Activated CD4-positive, alpha-beta T cell treated with anti-CD3 and anti-CD28 coated beads, Interleukin-2, amount 50 U/mL, for 24 hours (primary cell): ENCODE measurements around the gene CDH15.
"Not testable (repeated sequence)": the region's sequence is repeated elsewhere in the genome, so short reads cannot be mapped to it uniquely, and the experiment has no call there.

Experiments
- DNase-seq, 2 donors: peaks; one replicate each; pipeline ENCODE4 v3.0.0-alpha.2; 2020; ENCODE audit warnings: low read depth in 1 of 2, low spot score in 1 of 2

Gene CDH15

DNA sequence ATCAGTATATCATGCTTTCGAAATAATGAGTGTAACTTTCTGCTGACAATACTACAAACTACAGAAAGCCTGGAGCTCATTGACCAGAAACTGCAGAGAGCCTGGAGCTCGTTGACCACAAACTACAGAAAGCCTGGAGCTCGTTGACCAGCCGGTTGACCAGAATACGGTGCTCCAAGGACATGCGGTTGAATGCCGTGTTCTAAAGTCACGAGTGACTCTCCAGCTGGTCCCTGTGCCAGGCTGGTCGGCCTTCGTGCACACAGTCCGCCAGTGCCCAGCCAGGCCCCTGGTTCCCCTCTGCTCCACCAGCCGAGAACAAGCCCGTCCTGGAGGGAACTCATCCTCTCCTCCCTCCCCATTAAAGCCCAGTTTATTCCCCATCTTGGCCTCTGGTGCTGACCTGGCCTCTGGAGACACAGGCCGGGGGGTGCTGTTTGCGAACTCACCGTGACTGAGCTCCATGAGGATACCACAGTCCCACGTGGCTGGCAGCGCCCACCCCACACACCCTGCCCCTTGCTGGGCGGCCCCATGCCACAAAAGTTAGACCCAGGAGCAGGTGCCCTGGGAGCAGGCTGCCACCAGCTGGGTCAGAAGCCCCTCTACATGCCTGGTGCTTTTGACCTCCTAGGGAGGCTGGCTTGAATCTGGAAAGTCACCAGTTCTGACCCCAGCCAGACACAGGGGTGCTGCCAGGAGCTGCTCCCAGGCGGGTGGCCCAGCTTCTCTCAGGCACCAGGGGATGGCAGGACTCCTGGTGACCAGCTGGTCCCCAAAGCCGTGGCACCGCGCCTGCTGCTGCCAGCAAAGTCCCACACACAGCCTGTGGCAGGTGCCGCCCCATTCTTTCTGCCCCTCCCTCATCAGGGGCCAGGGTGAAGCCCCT lies 15.5 kb upstream of the CDH15 start:
- no peak for DNase-seq

DNA sequence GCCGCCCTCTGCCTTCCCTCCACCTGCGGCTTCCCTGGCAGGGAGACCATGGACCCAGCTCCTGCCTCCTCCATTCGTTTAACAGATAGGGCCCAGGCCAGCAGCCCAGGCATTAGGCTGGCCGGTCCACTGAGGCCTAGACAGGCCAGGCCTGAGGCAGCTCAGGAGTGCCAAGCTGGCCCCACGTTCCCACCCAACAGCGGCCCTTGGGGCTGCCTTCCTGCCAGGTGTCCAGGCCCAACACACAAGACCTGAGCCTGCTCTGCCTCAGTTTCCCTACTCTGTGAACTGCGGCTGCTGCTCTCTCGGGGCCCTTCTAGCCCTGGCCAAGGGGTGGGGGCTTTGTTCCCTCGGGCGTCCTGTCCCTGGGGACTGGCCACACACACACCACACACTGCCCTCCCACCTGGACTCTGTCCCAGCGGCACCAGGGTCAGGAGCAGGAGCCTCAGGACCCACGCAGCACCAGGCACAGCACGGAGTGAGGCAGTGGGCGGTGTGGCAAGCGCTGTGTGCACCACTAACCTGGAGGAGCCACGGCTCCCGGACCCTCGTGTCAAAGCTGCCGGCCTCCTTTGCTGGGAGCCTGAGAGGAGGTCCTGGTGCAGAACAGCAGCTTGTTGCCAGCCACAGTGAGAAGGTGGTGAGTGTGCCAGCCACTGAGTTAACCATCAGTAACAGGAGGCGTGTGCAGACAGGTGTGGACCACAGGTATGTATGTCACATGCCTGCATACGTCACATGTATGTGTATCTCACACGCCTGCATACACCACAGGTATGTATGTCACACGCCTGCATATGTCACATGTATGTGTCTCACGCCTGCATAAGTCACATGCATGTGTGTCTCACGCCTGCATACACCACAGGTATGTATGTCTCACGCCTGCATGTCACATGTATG lies 14.6 kb upstream of the CDH15 start:
- DNase-seq = no peak

DNA sequence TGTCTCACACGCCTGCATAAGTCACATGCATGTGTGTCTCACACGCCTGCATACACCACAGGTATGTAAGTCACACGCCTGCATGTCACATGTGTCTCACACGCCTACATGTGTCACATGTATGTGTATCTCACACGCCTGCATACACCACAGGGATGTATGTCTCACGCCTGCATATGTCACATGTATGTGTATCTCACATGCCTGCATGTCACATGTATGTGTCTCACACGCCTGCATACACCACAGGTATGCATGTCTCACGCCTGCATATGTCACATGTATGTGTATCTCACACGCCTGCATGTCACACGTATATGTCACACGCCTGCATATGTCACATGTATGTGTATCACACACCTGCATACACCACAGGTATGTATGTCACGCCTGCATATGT lies 13.8 kb upstream of the CDH15 start:
- DNase-seq = no peak

DNA sequence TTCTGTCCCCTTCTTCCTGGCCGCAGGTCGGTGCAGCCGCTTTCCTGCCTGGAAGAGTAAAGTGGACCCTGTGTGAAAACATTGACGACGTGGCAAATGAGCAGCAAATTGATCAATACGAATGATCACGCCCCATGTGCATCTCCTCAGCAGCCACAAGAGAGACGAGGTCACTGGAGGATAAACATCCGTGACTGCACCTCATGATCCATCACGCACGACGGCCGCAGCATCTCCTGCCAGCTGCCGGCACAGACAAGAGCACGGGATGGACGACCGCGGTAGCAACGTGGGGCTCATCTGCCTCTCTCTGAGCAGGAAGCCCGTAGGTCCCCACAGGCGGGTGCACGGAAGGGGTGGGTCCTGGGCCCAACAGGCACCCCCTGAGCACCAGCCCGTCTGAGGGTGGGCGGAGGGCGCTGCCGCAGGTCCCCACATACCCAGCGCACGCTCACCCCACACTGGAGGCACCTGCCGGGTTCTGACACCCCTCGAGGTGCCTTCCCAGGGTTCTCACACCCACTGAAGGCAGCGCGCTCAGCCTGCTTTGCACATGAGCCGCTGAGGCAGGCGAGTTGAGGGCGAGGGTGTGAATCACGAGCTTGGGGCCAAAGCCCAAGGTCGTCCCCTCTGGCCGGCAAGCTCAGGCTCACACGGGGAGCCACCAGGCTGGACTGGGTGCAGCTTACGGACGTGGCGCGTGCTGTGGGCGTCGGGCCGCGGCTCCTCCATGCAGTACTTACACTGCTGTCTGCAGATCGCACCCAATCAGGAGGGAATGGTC lies 12.3 kb upstream of the CDH15 start:
- DNase-seq = no peak

DNA sequence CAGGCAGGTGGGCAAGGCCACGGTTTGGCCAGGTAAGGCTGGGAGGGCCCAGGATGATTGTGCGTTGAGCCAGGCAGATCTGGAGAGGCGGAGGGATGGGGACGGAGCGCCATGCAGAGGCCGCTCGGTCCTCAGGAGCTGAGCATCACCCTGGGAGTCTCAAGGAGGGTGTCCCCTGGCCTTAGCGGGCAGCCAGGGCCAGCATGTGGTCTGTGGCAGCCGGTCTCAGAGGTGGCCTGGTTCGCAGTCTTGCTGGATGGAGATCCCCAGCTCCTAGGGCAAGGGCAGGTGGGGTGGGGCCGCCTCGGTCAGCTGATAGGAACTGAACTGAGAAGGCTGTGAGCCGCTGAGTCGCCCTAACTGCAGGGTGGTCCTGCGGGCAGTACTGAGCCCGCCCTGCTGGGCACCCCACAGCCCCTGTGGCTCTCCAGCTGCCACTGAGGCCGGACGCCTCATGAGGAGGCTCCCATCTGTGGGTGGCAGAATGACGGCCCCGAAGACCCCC lies 11.6 kb upstream of the CDH15 start:
- no peak for DNase-seq

DNA sequence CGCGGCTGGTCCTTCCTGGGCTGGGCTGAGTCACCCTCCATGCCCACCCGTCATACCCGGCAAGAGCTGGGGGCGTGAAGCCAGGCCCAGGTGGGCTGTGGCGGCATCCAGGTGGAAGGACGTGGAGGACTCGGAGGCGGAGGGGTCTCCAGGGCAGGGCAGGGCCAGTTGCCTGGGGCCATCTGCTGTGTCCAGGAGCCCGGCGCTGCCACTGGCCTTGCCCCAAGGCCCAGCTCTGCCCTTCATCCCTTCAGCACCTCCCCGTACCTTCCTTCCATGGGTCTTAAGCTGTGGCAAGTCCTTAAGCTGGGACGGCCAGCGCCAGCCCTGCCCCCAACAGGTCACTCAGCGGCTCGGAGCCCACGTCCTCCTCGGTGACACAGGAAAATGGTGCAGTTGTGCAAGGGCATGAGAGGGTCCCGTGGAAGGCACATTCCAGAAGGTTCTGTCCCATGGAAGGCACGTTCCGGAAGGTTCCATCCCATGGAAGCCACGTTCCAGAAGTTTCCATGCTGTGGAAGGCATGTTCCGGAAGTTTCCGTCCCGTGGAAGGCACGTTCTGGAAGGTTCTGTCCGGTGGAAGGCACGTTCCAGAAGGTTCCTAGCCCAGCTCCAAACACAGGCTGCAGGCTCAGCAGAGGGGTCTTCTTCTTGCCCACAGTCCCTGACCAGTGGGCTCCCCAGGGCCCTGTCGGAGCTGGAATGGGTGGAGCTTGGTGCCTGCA lies 10.4 kb upstream of the CDH15 start:
- DNase-seq = no peak

DNA sequence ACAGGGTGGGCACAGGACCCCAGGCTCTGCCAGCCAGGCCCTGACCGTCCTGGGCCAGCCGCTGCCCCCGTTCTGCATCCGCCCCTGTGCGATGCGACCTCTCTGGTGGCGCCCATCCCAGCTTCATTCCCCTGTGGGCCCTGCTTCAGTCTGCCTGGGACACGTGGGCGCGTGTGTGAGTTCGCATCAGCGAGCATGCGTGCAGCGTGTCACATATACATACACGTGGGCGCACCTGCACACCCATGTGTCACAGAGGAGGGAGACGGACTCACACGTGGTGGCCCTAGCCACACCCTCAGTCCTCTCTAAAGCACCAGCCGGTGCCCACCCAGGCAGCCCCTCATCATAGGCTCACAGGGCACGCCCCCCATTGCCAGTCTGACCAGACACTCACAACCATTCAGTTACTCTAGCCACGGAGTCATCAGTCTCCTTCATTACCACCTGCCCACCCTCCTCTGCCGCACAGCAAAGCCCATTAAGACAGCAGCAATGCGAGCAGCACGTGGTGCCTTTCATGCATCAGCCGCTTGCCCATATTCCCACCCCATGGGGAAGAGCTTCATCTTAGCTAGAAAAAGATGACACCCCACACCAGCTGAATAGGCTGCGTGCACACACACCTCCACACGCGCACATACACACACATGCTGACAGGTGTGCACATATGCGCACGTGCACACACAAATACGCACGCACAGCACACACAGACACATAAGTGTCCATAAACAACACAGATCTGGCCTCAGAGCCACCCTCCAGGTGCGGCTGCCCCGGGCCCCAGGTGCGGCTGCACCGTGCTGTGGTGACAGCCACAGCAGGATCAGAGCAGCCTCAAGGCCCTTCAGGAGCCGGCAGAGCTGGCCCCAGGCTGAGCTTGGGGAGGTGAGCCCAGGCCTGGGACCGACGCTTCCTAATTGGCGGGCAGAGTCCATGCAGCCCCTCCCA lies 9.5 kb upstream of the CDH15 start:
- no peak for DNase-seq

DNA sequence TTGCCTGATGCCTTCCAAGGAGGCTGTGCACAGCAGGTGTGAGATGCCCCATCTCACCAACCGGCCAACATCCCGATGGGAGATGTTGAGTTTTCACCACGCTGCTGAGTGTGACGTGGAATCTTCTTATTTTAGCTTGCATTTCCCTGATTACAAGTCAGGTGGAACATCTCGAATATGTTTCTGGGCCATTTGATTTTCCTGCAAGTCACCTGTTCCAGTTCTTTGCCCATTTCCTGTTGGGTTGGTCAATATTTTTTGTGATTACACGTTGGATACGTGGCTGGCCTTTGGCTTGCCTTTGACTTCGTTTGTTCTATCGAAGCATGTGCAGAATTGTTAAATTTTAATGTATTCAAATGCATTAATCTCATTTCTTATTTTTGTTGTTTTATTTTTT lies 8.3 kb upstream of the CDH15 start:
- no peak for DNase-seq

DNA sequence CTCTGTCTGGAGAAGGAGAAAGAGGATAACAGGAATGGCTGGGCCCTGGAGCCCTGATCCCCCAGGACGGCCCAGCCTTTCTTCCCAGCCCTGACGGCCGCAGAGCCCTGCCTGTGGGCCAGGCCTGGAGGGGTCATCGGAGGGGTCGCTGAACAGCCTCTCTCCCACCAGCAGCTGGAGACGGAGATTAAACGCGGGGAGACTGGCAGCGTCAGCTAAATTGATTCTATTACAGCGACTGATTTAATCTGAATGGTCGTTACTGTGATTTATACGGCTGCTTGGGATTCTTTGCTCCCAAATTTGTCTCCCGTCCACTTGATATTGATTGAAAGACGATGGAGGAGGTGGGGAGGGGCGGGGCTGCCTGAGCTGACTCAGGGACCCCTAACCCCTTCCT lies 7.1 kb upstream of the CDH15 start:
- DNase-seq = no peak

DNA sequence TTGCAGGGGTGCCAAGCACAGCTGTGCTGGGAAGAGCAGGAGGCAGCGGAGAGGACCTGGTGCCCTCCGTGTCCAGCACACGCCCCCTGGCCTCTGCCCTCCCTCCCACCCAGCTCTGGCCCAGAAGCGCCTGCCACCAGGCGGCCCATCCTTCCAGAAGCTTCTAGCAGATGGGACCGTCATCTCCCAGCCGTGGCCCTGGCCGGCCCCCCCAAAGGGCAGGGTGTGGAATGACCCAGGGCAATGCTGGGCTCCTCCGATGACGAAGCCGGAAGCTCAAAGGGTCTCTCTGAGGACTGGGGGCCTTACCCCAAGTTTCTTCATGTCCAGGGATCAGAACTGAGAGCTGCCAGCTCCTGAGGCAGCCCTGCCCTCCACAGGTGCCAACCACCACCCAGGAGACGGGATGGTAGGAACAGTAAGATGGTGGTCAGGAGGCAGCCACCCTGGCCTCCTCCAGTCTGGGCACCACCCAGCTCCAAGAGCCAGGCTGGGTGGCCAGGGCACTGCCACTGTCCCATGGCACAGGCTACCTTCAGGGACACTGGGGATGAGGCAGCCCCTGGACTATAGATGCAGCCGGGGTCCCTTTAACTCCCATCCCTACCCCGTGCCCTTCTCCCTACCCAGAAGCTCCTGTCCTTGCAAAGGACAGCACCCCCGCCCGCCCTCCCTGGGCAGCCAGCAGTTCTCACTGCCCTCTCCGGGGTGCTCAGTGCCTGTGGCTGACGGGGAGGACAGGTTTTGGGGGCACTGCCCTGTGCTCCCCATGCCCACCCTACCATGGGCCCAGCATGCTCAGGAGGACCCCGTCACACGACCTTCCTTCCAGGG lies 6.5 kb upstream of the CDH15 start:
- DNase-seq = no peak

DNA sequence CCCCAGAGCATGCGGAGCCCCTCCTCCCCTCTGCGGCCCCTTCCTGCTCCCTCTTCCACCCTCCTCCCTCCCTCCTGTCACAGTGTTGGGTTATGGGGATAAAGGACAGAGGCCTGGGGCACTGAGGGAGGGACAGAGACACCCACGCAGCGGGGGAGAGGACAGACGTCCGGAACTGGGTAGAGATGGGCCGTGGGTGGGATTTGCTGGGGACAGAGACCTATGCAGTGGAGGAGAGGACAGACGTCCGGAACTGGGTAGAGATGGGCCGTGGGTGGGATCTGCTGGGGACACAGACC lies 5.9 kb upstream of the CDH15 start:
- DNase-seq = not testable (repeated sequence)

DNA sequence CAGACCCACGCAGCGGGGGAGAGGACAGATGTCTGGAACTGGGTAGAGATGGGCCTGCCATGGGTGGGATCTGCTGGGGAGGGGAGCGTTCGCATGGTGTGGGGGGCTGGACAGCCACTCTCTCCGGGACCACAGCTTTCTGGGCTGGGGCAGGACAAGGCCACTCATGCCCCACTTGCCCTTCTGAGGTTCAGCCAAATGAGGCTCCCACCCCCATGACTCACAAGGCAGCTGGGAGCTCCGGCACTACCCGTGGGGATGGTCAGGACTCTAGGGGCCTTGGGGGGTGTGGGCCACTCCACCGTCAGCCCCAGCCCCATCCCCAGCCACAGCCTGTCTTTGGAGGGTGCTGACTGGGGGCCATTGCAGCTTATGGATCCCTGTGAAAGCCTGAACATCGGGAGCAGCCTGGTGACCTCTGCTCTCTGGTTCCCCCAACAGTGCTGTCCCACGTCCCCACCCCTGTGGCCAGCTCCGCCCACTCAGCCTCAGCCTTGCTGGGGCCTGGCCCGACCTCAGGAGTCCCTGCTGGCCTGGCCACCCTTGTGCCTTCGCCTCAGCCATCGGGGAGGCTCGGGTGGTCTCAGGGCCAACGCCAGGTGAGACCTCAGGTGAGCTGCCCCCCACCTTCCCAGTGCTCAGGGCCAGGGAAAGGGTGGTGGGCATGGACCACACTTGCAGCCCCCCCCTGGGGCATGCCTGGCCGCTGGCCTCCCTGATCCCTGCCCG lies 4.7 kb upstream of the CDH15 start:
- no peak for DNase-seq

DNA sequence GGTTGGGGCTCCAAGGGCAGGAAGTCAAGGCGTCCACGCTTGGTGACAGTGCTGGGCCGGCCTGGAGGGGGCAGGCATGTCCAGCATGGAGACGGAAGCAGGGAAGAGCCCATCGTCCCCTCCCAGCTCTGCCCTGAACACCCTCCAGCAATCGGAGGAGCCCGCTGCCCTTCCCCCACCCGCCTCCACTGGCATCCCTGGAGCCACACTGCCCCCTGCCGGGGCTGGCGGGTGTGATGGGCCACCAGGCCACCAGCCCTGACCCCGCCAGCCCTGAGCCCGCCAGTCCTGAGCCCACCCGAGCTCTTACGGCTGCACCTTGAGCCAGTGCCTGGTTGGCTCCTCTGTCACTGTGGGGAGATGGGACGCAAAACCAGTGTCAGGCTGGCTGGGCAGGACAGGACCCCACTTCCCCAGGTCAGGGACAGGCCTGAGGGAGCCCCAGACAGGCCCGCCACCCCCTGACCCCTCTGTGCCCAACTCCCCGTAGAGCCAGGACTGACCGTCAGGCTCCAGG lies 4.1 kb upstream of the CDH15 start:
- DNase-seq = peak; percentile 79 to 82

DNA sequence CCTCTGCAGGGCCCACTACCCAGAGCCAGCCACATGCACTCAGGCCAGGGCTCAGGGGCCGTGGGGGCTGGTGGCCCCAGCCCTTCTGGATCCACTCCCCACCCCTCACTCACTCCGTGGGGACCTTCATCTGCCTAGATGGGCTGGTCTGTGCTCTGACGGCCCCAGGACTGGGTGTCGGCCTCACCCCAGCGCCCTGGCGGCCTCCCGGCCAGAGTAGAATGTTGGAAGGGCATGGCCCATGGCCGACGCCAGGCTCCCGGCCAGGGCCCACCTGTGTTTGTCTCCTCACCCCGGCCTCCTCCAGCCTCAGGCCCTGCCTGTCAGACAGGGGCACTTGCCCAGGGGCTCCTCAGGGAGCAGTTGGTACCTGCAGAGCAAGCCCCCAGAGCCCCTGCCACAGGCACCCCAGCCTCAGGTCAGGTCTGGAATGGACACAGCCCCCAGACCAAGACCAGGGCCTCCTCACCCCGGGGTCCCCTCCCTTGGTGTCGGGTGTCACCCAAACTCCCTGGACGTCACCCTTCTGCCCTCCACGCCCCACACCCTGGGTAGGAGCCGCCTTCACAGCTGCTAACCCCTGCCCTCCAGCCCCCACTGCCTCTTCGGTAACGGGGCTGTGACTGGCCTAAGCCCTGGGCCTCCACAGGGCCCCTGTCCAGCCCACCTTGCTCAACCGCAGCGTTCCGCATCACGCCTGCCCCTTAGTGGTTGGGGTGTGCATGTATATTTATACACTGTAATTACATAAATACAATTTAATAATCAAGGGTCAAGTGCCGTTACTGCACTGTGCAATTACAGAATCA lies 3.0 kb upstream of the CDH15 start:
- DNase-seq = no peak

DNA sequence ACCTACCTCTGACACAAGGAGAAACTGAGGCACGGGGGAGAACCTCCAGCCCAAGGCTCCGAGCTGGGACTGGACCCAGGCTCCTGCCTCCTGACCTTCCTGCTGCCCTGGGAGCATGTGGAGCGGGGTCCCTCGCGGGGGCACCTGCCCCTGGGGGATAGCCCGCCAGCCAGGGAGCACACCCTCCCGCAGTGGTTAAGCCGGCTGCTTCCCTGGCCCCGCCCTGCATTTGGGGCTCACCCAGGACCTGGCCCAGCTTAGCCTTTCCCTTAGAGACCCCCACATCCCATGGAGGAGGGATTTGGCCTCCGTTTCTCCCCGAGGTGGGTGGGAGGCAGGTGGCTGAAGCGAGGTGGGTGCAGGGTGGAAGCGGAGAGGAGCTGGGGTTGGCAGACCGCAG lies 1.8 kb upstream of the CDH15 start:
- no peak for DNase-seq

DNA sequence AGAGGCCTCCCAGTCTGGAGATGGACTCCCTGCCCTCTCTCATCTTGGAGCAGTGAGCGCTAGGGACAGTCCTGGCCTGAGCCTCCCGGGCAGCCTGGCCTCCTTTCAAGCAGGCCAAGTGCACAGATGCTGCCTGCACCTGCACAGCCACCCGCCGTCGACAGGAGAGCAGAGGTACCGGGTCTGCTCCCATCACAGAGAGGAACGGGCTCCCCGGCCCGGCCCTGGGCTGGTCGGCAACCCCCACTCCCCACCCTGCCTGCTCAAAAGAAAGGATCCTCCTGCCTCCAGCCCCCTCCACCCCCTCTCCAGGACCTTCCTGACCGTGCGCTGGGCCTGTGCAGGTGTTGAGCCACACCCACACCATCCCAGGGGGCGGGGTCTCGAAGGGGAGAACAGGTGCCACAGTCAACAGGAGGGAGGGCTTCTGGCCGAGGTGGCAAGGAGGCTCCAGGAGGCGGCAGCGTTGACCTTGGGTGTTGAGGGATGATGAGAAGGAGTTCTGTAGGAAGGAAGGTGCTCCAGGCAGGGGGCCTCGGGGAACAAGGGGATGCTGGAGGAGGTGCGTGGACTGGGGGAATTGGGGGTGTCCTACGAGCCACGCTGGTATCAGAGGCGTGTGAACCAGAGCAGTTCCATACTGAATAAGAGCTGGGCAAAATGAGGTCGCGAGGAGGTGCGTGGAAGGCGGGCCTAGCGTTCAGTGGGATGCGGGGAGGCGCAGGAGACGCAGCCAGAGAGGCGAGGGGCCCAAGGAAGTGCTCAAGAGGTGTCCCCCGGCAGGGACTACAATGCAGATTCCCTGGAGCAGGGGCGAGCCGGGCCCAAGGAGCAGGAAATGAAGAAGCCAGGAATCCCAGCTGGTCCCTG lies 967 bp upstream of the CDH15 start:
- no peak for DNase-seq
